ENCODE results near the gene ALG9. TPM values are rescaled to one million over a fixed set of nuclear protein-coding genes. Genes with fewer than 3 reads are reported as not detected.

Gene ALG9
- total RNA-seq, 1 experiment from 2014 or later, result 23.6 TPM

DNA sequence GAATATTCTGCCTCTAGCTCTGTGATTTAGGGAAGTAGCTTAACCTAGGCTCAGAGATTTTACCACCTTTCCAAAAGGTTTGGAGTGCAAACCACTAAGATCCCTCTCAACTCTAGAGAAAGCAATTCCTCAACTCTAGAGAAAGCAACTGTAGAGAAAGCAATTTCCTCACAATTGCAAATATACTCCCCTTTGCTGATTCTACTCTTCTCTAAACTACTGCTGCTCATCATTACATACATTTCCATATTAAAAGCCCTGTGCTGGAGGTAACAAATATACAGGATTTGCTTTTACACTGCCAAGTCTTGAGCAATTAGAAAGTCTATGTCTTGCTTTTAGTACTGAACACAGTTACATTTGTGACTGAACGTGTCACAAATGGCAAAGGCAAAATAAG lies 48.2 kb downstream of the ALG9 start:
- Histone ChIP-seq H3K4me3 (no peak overlapping the region), H3K27me3 (no peaks in the 10 kb centered on the region), H3K9me3 (no peaks in the 10 kb centered on the region), H3K36me3 (peaks cover 2% of the 10 kb centered on the region; the same call in 1 of the 2 replicates)
- DNase-seq, result no peak

DNA sequence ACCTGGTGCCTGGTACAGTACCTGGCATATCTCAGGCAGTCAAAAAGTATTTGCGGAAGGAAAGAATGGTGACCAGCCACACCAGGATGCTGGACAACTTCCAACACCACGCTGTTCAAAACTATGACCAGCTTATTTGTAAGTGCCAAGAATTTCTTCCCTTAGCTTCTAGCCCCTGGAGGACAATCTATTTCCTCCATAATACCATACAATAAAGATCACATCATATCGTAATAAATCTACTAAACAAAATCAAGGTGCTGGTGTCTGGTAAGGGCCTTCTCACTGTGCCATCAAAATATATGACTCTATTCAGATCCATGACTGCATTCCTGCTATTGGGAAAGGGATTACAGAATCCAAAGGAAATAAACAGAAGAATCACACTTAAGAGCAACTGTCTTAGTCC lies 51.5 kb downstream of the ALG9 start:
- H3K4me3 ChIP-seq, result no peak overlapping the region
- H3K27me3 ChIP-seq, result no peaks in the 10 kb centered on the region
- H3K9me3 ChIP-seq, result no peaks in the 10 kb centered on the region
- H3K36me3 ChIP-seq, result peaks cover 8% of the 10 kb centered on the region
- DNase-seq, result peak; percentile 45

DNA sequence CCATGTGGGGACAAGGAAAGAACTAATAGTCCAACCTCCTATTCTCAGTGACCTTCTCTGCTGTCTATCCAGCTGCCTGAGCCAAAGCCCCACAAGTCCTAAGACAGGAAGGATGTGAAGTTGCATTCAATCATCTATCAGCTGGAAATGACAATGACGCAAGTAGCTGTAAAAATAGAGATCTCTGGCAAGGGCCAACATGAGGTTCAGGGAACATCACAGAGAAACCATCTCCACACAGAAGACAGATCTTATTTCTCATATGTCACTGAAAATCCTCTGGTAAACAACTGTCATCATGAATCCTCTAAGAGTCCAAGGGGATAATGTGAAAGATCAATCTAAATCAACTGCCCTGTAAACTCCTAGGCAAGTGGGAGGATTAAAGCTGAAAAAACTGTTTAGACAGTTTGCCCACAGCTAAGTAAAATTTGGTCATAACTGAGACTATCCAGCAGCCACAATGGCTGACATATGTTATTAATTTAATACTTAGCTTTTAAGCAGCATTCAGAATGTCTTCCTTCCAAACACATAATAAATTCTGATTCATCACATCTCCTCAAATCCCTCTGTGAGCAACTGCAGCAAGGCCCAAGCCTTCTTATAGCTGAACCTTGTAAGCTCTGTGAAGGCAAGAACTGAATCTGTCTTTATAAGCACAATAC lies 52.1 kb downstream of the ALG9 start:
- Histone ChIP-seq H3K36me3 (peaks cover 8% of the 10 kb centered on the region), H3K27me3 (no peaks in the 10 kb centered on the region), H3K9me3 (no peaks in the 10 kb centered on the region), H3K4me3 (no peak overlapping the region)
- DNase-seq, result peak; percentile 29

DNA sequence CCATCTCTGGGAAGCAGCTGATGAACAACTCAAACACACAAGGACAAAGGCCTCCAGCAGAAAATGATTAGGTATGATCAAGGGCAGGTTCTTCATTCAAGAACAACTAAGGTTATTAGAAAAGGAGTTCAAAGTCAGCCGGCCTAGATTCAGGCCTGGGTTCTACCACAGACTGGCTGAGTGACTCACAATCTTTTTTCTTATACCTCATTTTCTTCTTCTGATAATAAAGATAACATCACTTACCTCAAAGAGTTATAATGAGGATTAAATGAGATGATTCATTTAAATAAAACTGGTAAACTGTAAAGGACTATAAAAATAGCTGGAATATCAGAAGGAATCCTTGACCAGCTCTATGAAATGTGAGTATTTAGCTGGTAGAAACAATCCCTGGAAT lies 55.9 kb downstream of the ALG9 start:
- Histone ChIP-seq H3K9me3 (no peaks in the 10 kb centered on the region), H3K36me3 (peaks cover 11% of the 10 kb centered on the region), H3K27me3 (no peaks in the 10 kb centered on the region), H3K4me3 (no peak overlapping the region)
- no peak for DNase-seq

DNA sequence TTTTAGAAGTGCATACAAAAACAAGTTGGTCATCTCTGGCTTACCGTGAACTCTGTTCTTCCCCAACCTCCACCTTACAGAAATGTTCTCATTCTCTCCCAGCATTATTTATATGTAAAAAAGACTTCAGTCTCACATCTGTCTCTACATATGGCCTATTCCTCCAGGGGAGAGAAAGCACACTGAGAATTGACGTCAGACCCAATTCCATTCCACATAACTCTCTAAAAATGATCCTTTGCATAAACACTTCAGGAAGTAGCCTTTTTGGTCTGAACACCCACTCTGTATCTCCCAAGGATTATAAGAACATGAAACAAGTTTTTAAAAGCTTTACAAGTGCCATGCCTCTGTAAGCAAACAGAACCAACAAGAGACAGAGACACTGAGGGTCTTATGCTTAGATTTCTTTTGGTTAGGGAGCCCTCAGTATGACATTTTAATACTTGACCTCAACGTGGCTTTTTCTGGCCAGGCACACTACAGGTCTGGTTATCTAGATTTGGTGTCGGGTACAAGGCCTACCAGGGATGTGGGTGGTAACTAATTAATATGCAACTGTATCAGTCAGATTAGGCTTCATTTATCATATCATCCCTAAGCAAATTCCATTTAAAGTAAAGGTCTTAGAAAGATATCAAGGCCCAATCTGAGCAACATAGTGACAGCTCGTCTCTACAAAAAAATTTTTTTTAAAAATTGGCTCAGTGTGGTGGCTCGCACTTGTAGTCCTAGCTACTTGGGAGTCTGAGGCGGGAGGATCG lies 56.6 kb downstream of the ALG9 start:
- no peak for DNase-seq
- H3K4me3 ChIP-seq, result no peak overlapping the region
- H3K27me3 ChIP-seq, result no peaks in the 10 kb centered on the region
- no peaks in the 10 kb centered on the region for H3K9me3 ChIP-seq
- H3K36me3 ChIP-seq, result peaks cover 9% of the 10 kb centered on the region

DNA sequence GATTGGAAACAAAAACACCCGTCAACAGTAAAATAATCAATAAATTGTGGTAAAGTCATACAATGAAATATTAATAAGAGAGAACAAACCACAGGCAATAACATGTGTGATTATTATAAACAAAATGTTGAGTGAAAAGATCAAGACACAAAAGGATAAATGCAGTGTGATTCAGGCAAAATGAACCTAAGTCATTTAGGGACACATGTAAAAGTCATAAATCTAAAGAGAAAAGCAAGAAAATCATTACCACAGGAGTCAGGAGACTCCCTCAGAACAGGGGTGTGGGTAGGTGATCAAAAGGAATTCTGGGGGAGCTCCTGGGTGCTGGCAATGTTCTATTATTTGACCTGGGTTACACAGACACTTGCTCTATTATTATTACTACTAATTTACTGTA lies 57.3 kb downstream of the ALG9 start:
- Histone ChIP-seq H3K36me3 (peaks cover 9% of the 10 kb centered on the region), H3K9me3 (no peaks in the 10 kb centered on the region), H3K4me3 (no peak overlapping the region), H3K27me3 (no peaks in the 10 kb centered on the region)
- no peak for DNase-seq

DNA sequence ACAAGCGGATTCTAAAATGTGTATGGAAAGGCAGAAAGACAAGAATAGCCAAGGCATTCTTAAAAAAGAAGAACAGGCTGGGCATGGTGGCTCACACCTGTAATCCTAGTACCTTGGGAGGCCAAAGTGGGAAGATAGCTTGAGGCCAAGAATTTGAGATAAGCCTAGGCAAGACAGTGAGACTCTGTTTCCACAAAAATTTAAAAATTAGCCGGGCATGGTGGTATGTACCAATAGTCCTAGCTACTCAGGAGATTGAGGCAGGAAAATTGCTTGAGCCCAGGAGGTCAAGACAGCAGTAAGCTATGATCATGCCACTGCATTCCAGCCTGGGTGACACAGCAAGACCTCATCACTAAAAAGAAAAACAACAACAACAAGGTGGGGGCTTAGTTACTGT lies 59.2 kb downstream of the ALG9 start:
- no peak overlapping the region for H3K4me3 ChIP-seq
- H3K27me3 ChIP-seq, result no peaks in the 10 kb centered on the region
- no peak for DNase-seq
- H3K36me3 ChIP-seq, result peaks cover 9% of the 10 kb centered on the region
- no peaks in the 10 kb centered on the region for H3K9me3 ChIP-seq

DNA sequence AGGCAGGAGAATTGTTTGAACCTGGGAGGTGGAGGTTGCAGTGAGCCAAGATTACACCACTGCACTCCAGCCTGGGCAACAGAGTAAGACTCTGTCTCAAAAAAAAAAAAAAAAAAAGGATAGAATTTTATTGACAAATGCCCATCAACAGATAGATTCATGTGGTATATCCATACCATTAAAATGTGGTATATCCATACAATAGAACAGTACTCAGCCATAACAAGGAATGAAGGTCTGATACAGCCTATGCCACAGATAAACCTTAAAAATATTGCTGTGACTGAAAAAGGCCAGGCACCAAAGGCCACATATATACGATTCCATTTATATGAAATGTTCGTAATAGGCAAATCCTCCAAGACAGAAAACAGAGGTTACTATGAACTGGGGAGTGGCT lies 59.9 kb downstream of the ALG9 start:
- no peaks in the 10 kb centered on the region for H3K27me3 ChIP-seq
- no peak for DNase-seq

DNA sequence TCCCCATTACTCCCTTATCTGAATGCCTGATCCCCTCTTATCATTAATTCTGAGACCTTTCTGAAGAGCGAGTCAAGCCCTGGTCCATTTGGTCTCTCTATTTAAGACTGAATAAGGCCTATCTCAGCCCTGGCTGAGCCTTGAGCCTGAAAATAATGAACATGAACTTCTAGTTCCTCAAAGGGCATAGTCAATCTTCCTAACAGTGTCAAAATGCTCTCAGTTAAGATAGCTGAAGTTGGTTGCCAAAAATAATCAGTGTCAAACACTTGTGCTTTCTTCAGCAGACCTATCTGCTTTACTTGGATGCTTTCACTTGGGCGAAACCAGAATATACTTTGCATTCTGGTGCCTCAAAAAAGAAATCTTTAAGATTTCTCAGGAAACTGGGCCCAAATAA lies 62.5 kb downstream of the ALG9 start:
- H3K27me3 ChIP-seq, result no peaks in the 10 kb centered on the region
- no peak overlapping the region for H3K4me3 ChIP-seq
- peaks cover 12% of the 10 kb centered on the region for H3K36me3 ChIP-seq
- H3K9me3 ChIP-seq, result no peaks in the 10 kb centered on the region
- DNase-seq, result no peak

More for the DNA sequence above, 59.9 kb downstream of the ALG9 start:
- Histone ChIP-seq H3K4me3 (no peak overlapping the region), H3K36me3 (peaks cover 9% of the 10 kb centered on the region), H3K9me3 (no peaks in the 10 kb centered on the region)

DNA sequence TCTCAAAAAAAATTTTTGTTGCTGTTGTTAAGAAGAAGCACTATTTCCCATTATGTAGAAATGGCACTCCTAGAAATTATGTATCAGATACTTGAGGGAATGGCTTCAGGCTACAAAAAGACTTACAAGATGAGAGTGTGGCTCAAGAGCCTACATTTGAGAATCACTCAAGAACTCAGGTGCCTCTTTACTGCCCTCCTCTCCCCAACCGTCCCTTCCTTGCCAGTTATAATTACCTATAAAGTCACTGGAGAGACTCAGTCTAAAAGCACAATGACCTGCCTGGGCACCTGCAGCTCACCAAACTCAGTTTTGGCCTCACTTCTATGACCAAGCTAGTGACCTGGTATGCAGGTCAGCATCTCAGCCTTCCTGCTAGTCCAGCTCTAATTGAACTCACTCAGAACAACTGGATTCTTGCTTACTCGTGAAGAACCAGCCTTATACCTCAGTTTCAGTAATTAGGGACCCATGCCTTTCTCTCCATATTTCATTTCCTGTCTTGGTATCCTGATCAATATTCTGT lies 63.3 kb downstream of the ALG9 start:
- Histone ChIP-seq H3K36me3 (peaks cover 12% of the 10 kb centered on the region), H3K4me3 (no peak overlapping the region)
- no peak for DNase-seq

DNA sequence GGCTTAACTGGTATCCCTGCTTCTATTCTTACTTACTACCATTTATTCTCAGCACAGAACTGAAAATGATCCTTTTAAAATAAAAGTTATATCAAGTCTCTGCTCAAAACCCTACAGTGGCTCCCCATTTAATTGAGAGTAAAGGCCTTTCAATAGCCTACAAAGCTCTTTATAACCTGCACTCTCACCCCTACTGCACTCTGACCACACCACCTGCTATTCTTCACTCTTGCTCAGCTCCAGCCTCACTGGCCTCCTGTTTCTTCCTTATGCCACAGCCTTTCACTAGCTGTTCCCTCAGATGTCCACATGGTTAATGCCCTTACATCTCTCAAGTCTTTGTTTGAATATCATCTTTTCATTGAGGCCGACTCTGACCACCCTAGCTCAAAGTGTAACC lies 64.3 kb downstream of the ALG9 start:
- DNase-seq, result no peak
- Histone ChIP-seq H3K9me3 (no peaks in the 10 kb centered on the region), H3K36me3 (peaks cover 9% of the 10 kb centered on the region), H3K27me3 (no peaks in the 10 kb centered on the region), H3K4me3 (no peak overlapping the region)

More for the DNA sequence above, 63.3 kb downstream of the ALG9 start:
- Histone ChIP-seq H3K27me3 (no peaks in the 10 kb centered on the region), H3K9me3 (no peaks in the 10 kb centered on the region)

DNA sequence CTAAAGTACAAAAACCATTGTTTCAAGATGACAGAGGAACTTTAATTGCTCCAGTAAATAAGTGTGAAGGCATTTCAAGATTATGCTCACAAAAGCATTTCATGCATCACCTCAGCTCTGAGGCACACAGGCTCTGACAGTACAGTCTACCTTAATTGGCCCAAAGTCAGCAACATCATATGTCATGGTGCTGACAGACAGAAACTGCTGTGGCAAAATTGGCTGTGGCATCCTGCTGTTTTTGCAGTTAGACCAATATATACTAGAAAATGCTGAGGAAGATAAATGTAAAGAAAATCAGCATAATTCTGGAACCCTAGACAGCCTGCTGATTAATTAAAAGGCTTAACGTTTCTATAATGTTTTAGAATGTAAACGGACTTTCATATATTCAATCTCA lies 70.2 kb downstream of the ALG9 start:
- Histone ChIP-seq H3K4me3 (no peak overlapping the region), H3K27me3 (no peaks in the 10 kb centered on the region), H3K9me3 (no peaks in the 10 kb centered on the region), H3K36me3 (peaks cover 15% of the 10 kb centered on the region)
- no peak for DNase-seq

DNA sequence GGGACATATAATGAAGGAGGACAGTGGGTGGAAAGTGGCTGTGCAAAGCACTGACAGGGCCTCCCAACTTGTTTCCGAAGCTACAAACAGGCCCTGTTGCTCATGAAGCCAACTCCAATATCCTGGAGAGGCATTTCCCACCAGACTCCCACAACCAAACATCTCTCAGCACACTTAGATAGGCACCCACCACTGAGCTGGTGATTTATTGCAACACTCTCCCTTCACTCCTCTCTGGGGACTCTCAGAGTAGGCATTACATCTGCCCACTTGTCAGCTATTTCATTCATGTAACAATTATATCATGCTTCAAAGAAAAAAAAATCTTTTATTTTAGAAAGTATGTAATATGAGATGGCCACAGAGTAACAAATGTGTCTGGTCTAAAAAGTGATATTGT lies 73.1 kb downstream of the ALG9 start:
- DNase-seq, result no peak
- Histone ChIP-seq H3K27me3 (no peaks in the 10 kb centered on the region), H3K4me3 (no peak overlapping the region), H3K36me3 (peaks cover 6% of the 10 kb centered on the region), H3K9me3 (no peaks in the 10 kb centered on the region)

DNA sequence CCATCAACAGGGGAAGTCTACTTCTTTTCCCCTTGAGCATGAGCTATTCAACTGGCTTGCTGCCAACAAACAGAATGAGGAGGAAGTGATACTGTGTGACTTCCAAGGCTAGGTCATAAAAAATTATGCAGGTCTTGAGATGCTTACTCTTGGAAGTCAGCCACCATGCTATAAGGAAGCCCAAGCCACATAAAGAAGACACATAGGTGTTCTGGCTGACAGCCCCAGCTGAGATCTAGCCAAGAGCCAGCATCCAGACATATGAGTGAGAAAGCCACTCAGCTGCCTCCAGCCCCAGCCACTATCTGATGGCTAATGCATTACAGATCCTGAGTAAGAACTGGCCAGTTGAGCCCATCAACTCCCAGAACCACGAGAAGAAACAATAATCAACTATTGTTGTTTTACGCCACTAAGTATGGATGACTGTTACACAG lies 74.2 kb downstream of the ALG9 start:
- H3K4me3 ChIP-seq, result no peak overlapping the region
- H3K36me3 ChIP-seq, result peaks cover 6% of the 10 kb centered on the region
- H3K9me3 ChIP-seq, result no peaks in the 10 kb centered on the region
- no peaks in the 10 kb centered on the region for H3K27me3 ChIP-seq
- DNase-seq, result peak; percentile 49

DNA sequence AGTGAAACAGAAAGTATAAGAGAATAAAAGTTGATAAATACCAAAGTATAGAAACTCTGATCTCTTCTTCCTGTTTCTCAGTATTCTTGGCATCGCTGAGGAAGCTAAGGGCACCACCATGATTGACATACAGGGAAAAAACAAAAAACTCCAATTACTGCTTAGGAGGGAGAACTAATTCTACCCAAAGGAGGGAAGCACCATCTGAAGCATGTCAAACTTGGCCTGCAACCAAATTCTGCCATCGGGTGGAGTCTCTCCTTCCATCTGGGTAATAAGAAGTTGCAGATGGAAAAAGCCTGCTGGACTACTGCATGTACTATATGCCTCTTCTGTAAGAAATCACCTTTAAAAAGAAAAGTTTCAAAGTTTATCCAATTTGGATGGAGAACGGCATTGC lies 74.7 kb downstream of the ALG9 start:
- Histone ChIP-seq H3K4me3 (no peak overlapping the region), H3K36me3 (peaks cover 6% of the 10 kb centered on the region), H3K9me3 (no peaks in the 10 kb centered on the region), H3K27me3 (no peaks in the 10 kb centered on the region)
- peak; percentile 2 for DNase-seq

DNA sequence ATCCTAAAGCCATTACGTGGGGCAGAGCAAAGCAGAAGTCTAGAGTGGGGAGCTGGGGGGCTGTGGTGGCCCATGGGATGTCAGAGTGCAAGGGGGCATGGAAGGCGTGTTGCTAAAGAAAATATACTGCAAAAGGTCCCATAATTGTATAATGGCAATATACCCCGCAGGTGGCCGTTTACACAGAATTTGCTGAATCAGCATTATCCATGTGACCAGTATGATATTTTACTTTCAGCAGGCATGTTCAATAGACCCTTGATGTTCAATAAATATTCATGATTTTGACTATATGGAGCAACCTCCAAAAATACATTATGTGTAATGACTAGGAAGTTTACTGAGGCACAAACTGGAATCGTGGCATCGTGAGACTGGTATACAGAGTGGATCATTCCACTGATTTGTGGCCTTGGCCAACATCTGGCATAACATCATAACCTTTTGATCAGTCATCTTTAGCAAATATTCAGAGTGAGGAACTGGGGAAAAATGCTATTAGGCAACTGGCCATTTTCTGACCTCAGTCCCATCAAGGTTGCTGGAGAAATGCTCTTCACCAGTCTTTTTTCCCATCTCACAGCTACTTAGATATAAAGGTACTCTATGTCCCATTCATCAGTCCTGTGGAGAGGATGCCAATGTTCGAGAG lies 75.9 kb downstream of the ALG9 start:
- H3K36me3 ChIP-seq, result peaks cover 6% of the 10 kb centered on the region
- DNase-seq, result peak; percentile 49
- no peaks in the 10 kb centered on the region for H3K9me3 ChIP-seq
- no peak overlapping the region for H3K4me3 ChIP-seq
- no peaks in the 10 kb centered on the region for H3K27me3 ChIP-seq

DNA sequence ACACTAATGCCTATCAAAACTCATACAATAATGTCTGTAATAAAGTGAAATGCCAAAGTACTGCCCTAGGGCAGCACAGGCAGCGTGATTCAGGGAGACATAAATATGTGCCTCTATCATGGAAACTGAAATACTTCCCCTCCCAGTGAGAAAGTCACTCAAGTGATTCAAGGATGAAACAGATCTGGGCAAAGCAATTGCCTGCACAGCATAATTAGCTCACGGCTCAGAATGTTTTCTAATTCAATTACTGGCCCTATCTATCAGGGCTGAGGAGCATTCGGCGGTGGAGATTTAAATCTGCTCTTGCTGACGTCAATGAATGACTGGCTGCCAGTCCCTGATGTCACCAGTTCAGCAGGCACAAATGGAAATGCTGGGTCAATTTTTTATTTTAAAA lies 77.5 kb downstream of the ALG9 start:
- Histone ChIP-seq H3K4me3 (no peak overlapping the region), H3K27me3 (no peaks in the 10 kb centered on the region), H3K9me3 (no peaks in the 10 kb centered on the region), H3K36me3 (peaks cover 6% of the 10 kb centered on the region)
- DNase-seq, result peak; percentile 64

Measured in MG63 (cell line).